ENCODE data around the gene KCTD20. TPM values are rescaled to one million over a fixed set of nuclear protein-coding genes. Genes with fewer than 3 reads are reported as not detected.
A peak's percentile ranks its signal among the peaks of the same experiment; 100 is the strongest.

KCTD20 gene
- total and polyA plus RNA-seq, 10 of the 15 experiments (the other 5 are each of a cell fraction or from before 2014, with no cell fraction given), result 18.1 to 77.0 (median 50.5) TPM

DNA sequence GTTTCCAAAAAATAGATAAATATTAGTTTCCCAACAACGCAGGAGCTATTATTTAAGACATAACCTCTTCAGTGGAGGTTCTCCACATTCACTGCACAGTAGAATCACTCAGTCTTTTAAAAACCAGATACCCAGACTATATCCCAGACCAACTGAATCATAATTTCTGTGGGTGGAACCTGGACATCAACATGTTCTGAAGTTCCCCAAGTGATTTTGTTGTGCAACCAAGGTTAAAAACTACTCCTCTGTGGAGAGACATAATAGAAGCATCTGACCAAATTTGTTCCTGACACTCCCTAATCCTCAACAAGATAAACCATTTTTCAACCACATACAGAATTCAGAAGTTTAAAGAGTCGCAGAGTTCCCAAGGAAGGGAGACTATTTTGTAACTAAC, 62.2 kb downstream of the KCTD20 start:
- in situ Hi-C loops (cut with MboI), result no loop called here
- POLR2A ChIA-PET, result interaction anchor here (0.7 kb wide), 2 partner anchors 18 to 30 kb away, joined by 5 to 7 read pairs; no protein-coding TSS in a partner anchor
- 98% methylated on average over 2 of the region's 2 CpGs for WGBS (ENCODE audit: insufficient coverage, insufficient replicate concordance, low lambda C conversion rate, missing lambda C conversion rate)

DNA sequence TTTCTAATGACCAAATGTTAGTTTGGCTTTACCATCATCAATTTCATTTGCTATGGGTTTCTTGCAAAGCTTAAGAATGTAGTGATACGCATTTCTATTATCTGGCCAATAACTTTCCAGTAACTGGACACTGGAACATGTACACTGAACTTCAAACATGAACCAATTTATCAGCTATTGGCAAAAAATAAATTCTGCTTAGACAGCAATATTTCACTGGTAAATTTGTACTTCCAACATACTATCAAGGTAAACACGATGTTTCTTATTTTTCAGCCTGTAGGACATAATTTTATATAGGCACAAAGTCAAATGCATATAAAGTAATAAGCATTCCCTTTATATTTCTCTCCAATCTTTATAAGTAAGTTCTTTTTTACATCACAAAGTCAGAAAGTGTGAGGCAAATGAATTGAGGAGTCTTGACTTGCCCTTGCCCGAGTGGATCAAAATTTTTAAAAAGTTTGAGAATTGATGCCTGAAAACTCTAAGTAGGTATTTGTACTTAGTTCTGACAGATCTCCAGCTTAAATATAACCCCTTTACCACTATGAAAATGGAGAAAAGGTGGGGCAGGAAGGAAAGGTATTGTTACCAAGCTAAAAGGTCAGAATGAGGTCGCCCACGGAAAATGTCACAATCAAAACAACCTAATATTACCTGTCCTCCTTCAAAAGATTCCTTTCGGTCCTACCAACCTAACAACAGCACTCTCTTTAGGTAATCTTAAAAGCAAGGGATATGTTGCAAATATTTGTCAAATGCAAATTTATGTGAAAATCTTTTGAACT, 63.1 kb downstream of the KCTD20 start:
- in situ Hi-C loops (cut with MboI), result no loop called here
- no TSS peak for BruUV-seq (replicated peaks)
- intact Hi-C loops (cut with micrococcal nuclease; ENCODE audit: unreplicated experiment), result no loop called here
- ChIA-PET RAD21 (ENCODE audit: unreplicated experiment) (no interaction called here), CTCF (interaction anchor here (1.0 kb wide), 1 partner anchor 40 kb away, joined by 3 read pairs; no protein-coding TSS in a partner anchor), POLR2A (no interaction called here), SMC1A (ENCODE audit: uncharacterized antibody, unreplicated experiment) (interaction anchor here (1.2 to 1.7 kb wide), 3 partner anchors 13 to 74 kb away, joined by 3 to 6 read pairs (median 6); no protein-coding TSS in a partner anchor)
- TF ChIP-seq, protein P1, sequence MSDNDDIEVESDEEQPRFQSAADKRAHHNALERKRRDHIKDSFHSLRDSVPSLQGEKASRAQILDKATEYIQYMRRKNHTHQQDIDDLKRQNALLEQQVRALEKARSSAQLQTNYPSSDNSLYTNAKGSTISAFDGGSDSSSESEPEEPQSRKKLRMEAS (IDR thresholded peaks at IDR 0.05; ENCODE audit: low read depth, low read length), result no peak
- TF ChIP-seq EZH2 (IDR thresholded peaks at IDR 0.05; ENCODE audit: borderline replicate concordance, control insufficient read depth, low read depth, low read length) (no peak), NRF1 (conservative IDR thresholded peaks at IDR 0.05; ENCODE audit: low read depth, low read length) (no peak), SPI1 (IDR thresholded peaks at IDR 0.05; ENCODE audit: borderline replicate concordance, insufficient read depth, low read depth, low read length) (no peak), CEBPB (IDR thresholded peaks at IDR 0.05; ENCODE audit: borderline replicate concordance in 1 of 2, low read depth in 2 of 2, low read length in 2 of 2) (no peak)
- WGBS (ENCODE audit: insufficient coverage, insufficient replicate concordance, low lambda C conversion rate, missing lambda C conversion rate), result 100% methylated on average over 6 of the region's 6 CpGs
- no peak overlapping the region for H3K4me2 ChIP-seq (ENCODE audit: control insufficient read depth, insufficient read depth)
- no peaks in the 10 kb centered on the region for H3K4me1 ChIP-seq (ENCODE audit: control insufficient read depth, insufficient read depth, low read length)
- peaks cover 5% of the 10 kb centered on the region in 2 experiments; a peak in 1 of 4 replicates for H3K36me3 ChIP-seq (ENCODE audit: control insufficient read depth in 2 of 2, insufficient read depth in 2 of 2, low read length in 1 of 2)
- H3K79me2 ChIP-seq (ENCODE audit: control insufficient read depth, insufficient read depth, low read length), result no peaks in the 10 kb centered on the region
- FAIRE-seq, result peak; percentile 23
- H3K9me3 ChIP-seq (replicated peaks; ENCODE audit: control insufficient read depth, insufficient read depth, low read length), result no peaks in the 10 kb centered on the region
- no peaks in the 10 kb centered on the region for H4K20me1 ChIP-seq (ENCODE audit: control insufficient read depth, insufficient read depth)
- no peaks in the 10 kb centered on the region for H3K27me3 ChIP-seq (replicated peaks in 1 of 2; ENCODE audit: control insufficient read depth in 2 of 2, insufficient read depth in 2 of 2, low read length in 1 of 2)
- no peak for ATAC-seq
- H3K27ac ChIP-seq (ENCODE audit: control insufficient read depth, insufficient read depth), result no peak overlapping the region
- H3K9ac ChIP-seq (ENCODE audit: control insufficient read depth, insufficient read depth, low read length), result no peak overlapping the region
- H2AFZ ChIP-seq (ENCODE audit: control insufficient read depth, low read depth, low read length), result no peak overlapping the region
- DNase-seq (ENCODE audit: low read depth, low spot score), result no peak
- H3K4me3 ChIP-seq, result no peak overlapping the region

More for the DNA sequence above, 62.2 kb downstream of the KCTD20 start:
- Histone ChIP-seq H3K9me3 (replicated peaks; ENCODE audit: control insufficient read depth, insufficient read depth, low read length) (no peaks in the 10 kb centered on the region), H3K4me2 (ENCODE audit: control insufficient read depth, insufficient read depth) (no peak overlapping the region), H2AFZ (ENCODE audit: control insufficient read depth, low read depth, low read length) (no peak overlapping the region), H3K79me2 (ENCODE audit: control insufficient read depth, insufficient read depth, low read length) (no peaks in the 10 kb centered on the region), H3K4me3 (no peak overlapping the region), H3K27ac (ENCODE audit: control insufficient read depth, insufficient read depth) (no peak overlapping the region), H3K27me3 (replicated peaks in 1 of 2; ENCODE audit: control insufficient read depth in 2 of 2, insufficient read depth in 2 of 2, low read length in 1 of 2) (no peaks in the 10 kb centered on the region), H3K9ac (ENCODE audit: control insufficient read depth, insufficient read depth, low read length) (no peak overlapping the region), H3K4me1 (ENCODE audit: control insufficient read depth, insufficient read depth, low read length) (no peaks in the 10 kb centered on the region), H3K36me3 (ENCODE audit: control insufficient read depth in 2 of 2, insufficient read depth in 2 of 2, low read length in 1 of 2) (peaks cover 3 to 5% of the 10 kb centered on the region in 2 experiments; a peak in 2 of 4 replicates), H4K20me1 (ENCODE audit: control insufficient read depth, insufficient read depth) (no peaks in the 10 kb centered on the region)
- SMC1A ChIA-PET (ENCODE audit: uncharacterized antibody, unreplicated experiment), result interaction anchor here (0.9 kb wide), 1 partner anchor 11 kb away, joined by 3 read pairs; no protein-coding TSS in a partner anchor
- DNase-seq (ENCODE audit: low read depth, low spot score) (no peak), FAIRE-seq (no peak), ATAC-seq (no peak)
- no peak for TF ChIP-seq CREM (IDR thresholded peaks at IDR 0.05; ENCODE audit: low read depth)
- TF ChIP-seq TBL1XR1 (IDR thresholded peaks at IDR 0.05; ENCODE audit: low read depth, low read length), result no peak
- TF ChIP-seq ZNF274 (IDR thresholded peaks at IDR 0.05; ENCODE audit: insufficient read depth, insufficient read length), result no peak
- no peak for TF ChIP-seq TCF7 (IDR thresholded peaks at IDR 0.05; ENCODE audit: borderline replicate concordance)
- no peak for TF ChIP-seq LARP7 (IDR thresholded peaks at IDR 0.05)
- no peak for TF ChIP-seq ETV6 (conservative IDR thresholded peaks at IDR 0.05 in 1 of 2, IDR thresholded peaks at IDR 0.05 in 1 of 2; ENCODE audit: borderline replicate concordance in 1 of 2, low read depth in 1 of 2)
- TF ChIP-seq PML (IDR thresholded peaks at IDR 0.05; ENCODE audit: low read length), result no peak
- no peak for TF ChIP-seq CREB1 (IDR thresholded peaks at IDR 0.05; ENCODE audit: low read depth)
- TF ChIP-seq ATF7 (IDR thresholded peaks at IDR 0.05; ENCODE audit: low read depth), result no peak
- CTCF ChIA-PET, result no interaction called here
- BruUV-seq (replicated peaks), result no TSS peak
- RAD21 ChIA-PET (ENCODE audit: unreplicated experiment), result interaction anchor here (0.7 to 1.4 kb wide), 2 partner anchors 74 to 147 kb away, joined by 4 to 5 read pairs; no protein-coding TSS in a partner anchor
- intact Hi-C loops (cut with micrococcal nuclease; ENCODE audit: unreplicated experiment), result no loop called here
